Neuronal stem cell (in vitro differentiated cells): ENCODE measurements around the gene TRIP10.

ENCODE experiments used
- DNase-seq: peaks from one replicate; pipeline ENCODE4 v3.0.0-alpha.2; 2013; ENCODE audit warnings: low spot score
- H2AFZ ChIP-seq: one replicate; pipeline ENCODE4 v1.6.1; 2013; ENCODE audit warnings: mild to moderate bottlenecking, low read length, inconsistent platforms
- H2AK5ac ChIP-seq: 2 replicates; pipeline ENCODE4 v1.6.1; 2013; ENCODE audit warnings: low read depth, mild to moderate bottlenecking, inconsistent platforms, low read length, moderate library complexity, mixed read lengths
- H2BK120ac ChIP-seq: 2 replicates; pipeline ENCODE4 v1.6.1; 2013; ENCODE audit warnings: low read depth, mild to moderate bottlenecking, inconsistent platforms, low read length, moderate library complexity, mixed read lengths
- H2BK12ac ChIP-seq: one replicate; pipeline ENCODE4 v1.6.1; 2013; ENCODE audit warnings: low read length, inconsistent platforms
- H2BK15ac ChIP-seq: 2 replicates; pipeline ENCODE4 v1.6.1; 2013; ENCODE audit warnings: mild to moderate bottlenecking, low read length, inconsistent platforms, mixed read lengths
- H2BK5ac ChIP-seq: one replicate; pipeline ENCODE4 v1.6.1; 2013; ENCODE audit warnings: inconsistent platforms, mild to moderate bottlenecking, low read length, moderate library complexity
- H3K14ac ChIP-seq: one replicate; pipeline ENCODE4 v1.6.1; 2013; ENCODE audit warnings: low read length, inconsistent platforms
- H3K18ac ChIP-seq: 2 replicates; pipeline ENCODE4 v1.6.1; 2013; ENCODE audit warnings: low read length, inconsistent platforms
- H3K23ac ChIP-seq: 2 replicates; pipeline ENCODE4 v1.6.1; 2013; ENCODE audit warnings: low read depth, mild to moderate bottlenecking, mixed read lengths, low read length, inconsistent platforms; ENCODE audit not compliant: poor library complexity
- H3K27ac ChIP-seq: replicated peaks from 3 replicates; pipeline ENCODE4 v1.5.1; 2013; ENCODE audit warnings: low read length, inconsistent platforms
- H3K27me3 ChIP-seq, 3 experiments: 2 replicates each; pipeline ENCODE4 v1.6.1; 2013; ENCODE audit warnings: low read length in 3 of 3, mild to moderate bottlenecking in 2 of 3, inconsistent platforms in 1 of 3, low read depth in 1 of 3, mixed read lengths in 1 of 3, moderate library complexity in 1 of 3; ENCODE audit not compliant: control insufficient read depth in 3 of 3, insufficient read depth in 3 of 3
- H3K36me3 ChIP-seq, 2 donors: replicated peaks in 1 of 2; 2 replicates each; pipeline ENCODE4 v1.6.1; 2013; ENCODE audit warnings: low read length in 2 of 2; ENCODE audit not compliant: control insufficient read depth in 2 of 2, insufficient read depth in 2 of 2
- H3K4ac ChIP-seq: 2 replicates; pipeline ENCODE4 v1.6.1; 2013; ENCODE audit warnings: inconsistent platforms, mild to moderate bottlenecking, low read length, moderate library complexity
- H3K4me1 ChIP-seq, 2 donors: 1 replicate in 1 of 2; 2 replicates in 1 of 2; pipeline ENCODE4 v1.6.1; 2013; ENCODE audit warnings: low read length in 2 of 2, low read depth in 1 of 2; ENCODE audit not compliant: control insufficient read depth in 2 of 2, insufficient read depth in 1 of 2
- H3K4me2 ChIP-seq: one replicate; pipeline ENCODE4 v1.6.1; 2013; ENCODE audit warnings: mild to moderate bottlenecking, low read length, inconsistent platforms; ENCODE audit not compliant: insufficient read depth, poor library complexity, severe bottlenecking
- H3K4me3 ChIP-seq, 2 donors: 2 replicates each; pipeline ENCODE4 v1.5.1; 2013; ENCODE audit warnings: low read length in 2 of 2, mild to moderate bottlenecking in 2 of 2, inconsistent platforms in 1 of 2, moderate library complexity in 1 of 2
- H3K79me1 ChIP-seq: one replicate; pipeline ENCODE4 v1.6.1; 2013; ENCODE audit warnings: low read depth, mild to moderate bottlenecking, inconsistent platforms, low read length, moderate library complexity
- H3K9ac ChIP-seq: one replicate; pipeline ENCODE4 v1.6.1; 2013; ENCODE audit warnings: mild to moderate bottlenecking, low read depth, low read length, inconsistent platforms; ENCODE audit not compliant: poor library complexity
- H3K9me3 ChIP-seq, 2 donors: replicated peaks in 1 of 2; 2 replicates each; pipeline versions ENCODE3 to v1.6.1; 2013; ENCODE audit warnings: low read length in 2 of 2, mild to moderate bottlenecking in 2 of 2, inconsistent platforms in 1 of 2, low read depth in 1 of 2, mixed read lengths in 1 of 2, moderate library complexity in 1 of 2; ENCODE audit not compliant: control insufficient read depth in 2 of 2, insufficient read depth in 1 of 2
- H4K8ac ChIP-seq: one replicate; pipeline ENCODE4 v1.6.1; 2013; ENCODE audit warnings: low read depth, mild to moderate bottlenecking, inconsistent platforms, low read length, moderate library complexity
- H4K91ac ChIP-seq: one replicate; pipeline ENCODE4 v1.6.1; 2013; ENCODE audit warnings: low read length, low read depth, mild to moderate bottlenecking, inconsistent platforms; ENCODE audit not compliant: poor library complexity
- WGBS, 2 donors: extraction: QIAGEN DNeasy Blood & Tissue Kit; methylation state at CpG; one replicate each; pipeline ENCODE4 v1.1.7; 2013; ENCODE audit warnings: missing lambda C conversion rate in 2 of 2, mixed read lengths in 1 of 2; ENCODE audit not compliant: insufficient read length in 2 of 2, insufficient replicate concordance in 1 of 2; ENCODE audit errors: extremely low coverage in 2 of 2; 5-methylcytosine and 5-hydroxymethylcytosine counted together

The TRIP10 gene

GRCh38 chr19:6751189-6751588, 11.7 kb downstream of the TRIP10 start:
- no peak for DNase-seq
- no CpG with 5 or more reads among the region's 16 CpGs for WGBS, 2 donors
- no peak overlapping the region for H4K91ac ChIP-seq
- no peaks in the 10 kb centered on the region for H3K79me1 ChIP-seq
- no peak overlapping the region for H3K4me3 ChIP-seq
- no peak overlapping the region for H2AK5ac ChIP-seq
- no peak overlapping the region for H3K27ac ChIP-seq
- H3K27me3 ChIP-seq: no peaks in the 10 kb centered on the region
- no peak overlapping the region for H3K4me2 ChIP-seq
- H2BK12ac ChIP-seq: no peak overlapping the region
- peaks cover 0 to 5% of the 10 kb centered on the region in 2 donors for H3K4me1 ChIP-seq
- H2BK15ac ChIP-seq: no peak overlapping the region
- H4K8ac ChIP-seq: no peak overlapping the region
- H3K18ac ChIP-seq: no peak overlapping the region
- H3K4ac ChIP-seq: no peak overlapping the region
- H3K14ac ChIP-seq: no peak overlapping the region
- no peak overlapping the region for H2BK5ac ChIP-seq
- no peak overlapping the region for H2BK120ac ChIP-seq
- peaks cover 0 to 9% of the 10 kb centered on the region in 2 donors for H3K9me3 ChIP-seq
- H3K23ac ChIP-seq: no peak overlapping the region
- H3K36me3 ChIP-seq: peaks cover 33 to 59% of the 10 kb centered on the region in 2 donors
- no peak overlapping the region for H2AFZ ChIP-seq
- H3K9ac ChIP-seq: no peak overlapping the region

DNA sequence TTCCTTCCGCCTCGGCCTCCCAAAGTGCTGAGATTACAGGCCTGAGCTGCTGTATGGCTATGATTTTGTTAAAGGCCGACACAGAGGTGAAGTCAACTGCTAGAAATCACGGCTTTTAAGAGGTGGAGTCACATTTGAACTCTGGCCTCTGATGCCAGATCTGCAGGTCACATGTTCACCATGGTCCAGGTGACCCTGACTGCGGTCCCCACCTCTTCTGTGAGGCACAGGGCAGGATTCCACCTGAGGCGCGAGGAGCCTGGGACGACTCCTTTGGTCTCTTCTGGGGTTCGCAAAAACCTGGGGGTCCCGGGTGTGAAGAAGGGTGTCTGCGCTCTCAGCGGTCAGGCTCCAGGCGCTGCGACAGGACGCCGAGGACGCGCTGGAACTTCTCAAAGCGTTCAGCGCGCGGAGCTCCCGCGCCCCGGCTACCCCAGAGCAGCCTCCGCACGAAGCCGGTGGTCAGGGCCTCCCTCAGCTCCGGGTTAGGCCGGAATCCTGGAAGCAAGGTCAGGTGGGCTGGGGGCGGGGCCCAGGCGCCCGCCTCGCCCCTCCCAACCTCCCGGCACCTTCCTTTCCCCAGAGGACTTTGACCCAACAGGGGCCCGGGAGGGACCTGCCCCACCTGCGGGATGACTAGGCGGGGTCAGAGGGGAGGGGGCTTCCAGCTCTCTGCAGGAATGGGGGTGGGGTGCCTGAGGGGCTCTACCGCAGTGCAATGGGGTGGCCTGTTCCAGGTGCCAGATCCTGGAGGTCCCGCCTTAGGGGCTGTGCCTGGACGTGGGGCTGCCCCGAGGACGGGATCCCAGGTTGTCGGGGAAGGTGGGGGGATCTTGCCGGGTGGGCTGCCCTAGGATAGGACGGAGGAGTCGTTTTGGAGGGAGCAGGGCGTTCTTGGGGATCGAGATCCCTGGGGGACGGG, 13.0 kb downstream of the TRIP10 start:
- H3K4me3 ChIP-seq: peak overlapping the region in 1 of 2 donors; percentile 72
- H2BK15ac ChIP-seq: peak overlapping the region; percentile 9

GRCh38 chr19:6753178-6754031, 13.9 kb downstream of the TRIP10 start:
- Histone ChIP-seq H3K14ac (peak overlapping the region; percentile 94), H4K91ac (no peak overlapping the region), H3K4me3 (peak overlapping the region in 1 of 2 donors; percentile 72), H3K23ac (peak overlapping the region; percentile 98), H2AFZ (no peak overlapping the region), H3K27ac (peak overlapping the region; percentile 44), H3K4me1 (peaks cover 0 to 5% of the 10 kb centered on the region in 2 donors), H3K9ac (peak overlapping the region; percentile 77), H3K9me3 (no peaks in the 10 kb centered on the region), H2BK12ac (no peak overlapping the region), H2BK120ac (no peak overlapping the region), H3K4me2 (peak overlapping the region; percentile 89), H3K18ac (peak overlapping the region; percentile 96), H3K36me3 (peaks cover 19 to 37% of the 10 kb centered on the region in 2 donors), H3K27me3 (no peaks in the 10 kb centered on the region), H3K4ac (no peak overlapping the region), H2BK5ac (no peak overlapping the region), H2AK5ac (peak overlapping the region; percentile 88), H3K79me1 (no peaks in the 10 kb centered on the region), H4K8ac (no peak overlapping the region), H2BK15ac (no peak overlapping the region)
- DNase-seq: peak; percentile 90
- WGBS, 2 donors: no CpG with 5 or more reads among the region's 50 CpGs

More for the DNA sequence above, 13.0 kb downstream of the TRIP10 start:
- Histone ChIP-seq H3K4me1 (peaks cover 0 to 5% of the 10 kb centered on the region in 2 donors), H3K9ac (peak overlapping the region; percentile 77), H2BK12ac (no peak overlapping the region), H2AK5ac (peak overlapping the region; percentile 74), H3K4me2 (peak overlapping the region; percentile 89), H2AFZ (no peak overlapping the region), H3K23ac (peak overlapping the region; percentile 98), H4K8ac (no peak overlapping the region), H3K36me3 (peaks cover 23 to 46% of the 10 kb centered on the region in 2 donors), H4K91ac (no peak overlapping the region), H3K9me3 (no peaks in the 10 kb centered on the region), H3K79me1 (no peaks in the 10 kb centered on the region), H3K27ac (no peak overlapping the region), H2BK5ac (no peak overlapping the region), H2BK120ac (no peak overlapping the region), H3K14ac (no peak overlapping the region), H3K27me3 (no peaks in the 10 kb centered on the region), H3K18ac (peak overlapping the region; percentile 96), H3K4ac (no peak overlapping the region)
- WGBS, 2 donors: no CpG with 5 or more reads among the region's 50 CpGs
- no peak for DNase-seq
